GM06990 (cell line): ENCODE results near the gene PLCL1.

Experiments used
- DNase-seq: peaks from one replicate; pipeline ENCODE4 v3.0.0-alpha.2; 2011; ENCODE audit not compliant: insufficient read length; ENCODE audit errors: extremely low read depth
- H3K27me3 ChIP-seq: replicated peaks from 2 replicates; pipeline ENCODE4 v1.6.0; 2011; ENCODE audit warnings: low read length; ENCODE audit not compliant: control insufficient read depth, insufficient read depth
- H3K36me3 ChIP-seq: 2 replicates; pipeline ENCODE4 v1.5.1; 2011; ENCODE audit warnings: low read length; ENCODE audit not compliant: control insufficient read depth, insufficient read depth
- H3K4me3 ChIP-seq: replicated peaks from 2 replicates; pipeline ENCODE4 v1.5.1; 2011; ENCODE audit warnings: low read depth, mild to moderate bottlenecking, control low read depth, low read length
- TF ChIP-seq, protein P1 (sequence below): IDR thresholded peaks from 2 replicates; pipeline ENCODE4 v1.5.1; 2011; ENCODE audit warnings: low read length, control low read depth, mild to moderate bottlenecking, inconsistent platforms; ENCODE audit not compliant: insufficient read depth, poor library complexity, severe bottlenecking

The PLCL1 gene

DNA sequence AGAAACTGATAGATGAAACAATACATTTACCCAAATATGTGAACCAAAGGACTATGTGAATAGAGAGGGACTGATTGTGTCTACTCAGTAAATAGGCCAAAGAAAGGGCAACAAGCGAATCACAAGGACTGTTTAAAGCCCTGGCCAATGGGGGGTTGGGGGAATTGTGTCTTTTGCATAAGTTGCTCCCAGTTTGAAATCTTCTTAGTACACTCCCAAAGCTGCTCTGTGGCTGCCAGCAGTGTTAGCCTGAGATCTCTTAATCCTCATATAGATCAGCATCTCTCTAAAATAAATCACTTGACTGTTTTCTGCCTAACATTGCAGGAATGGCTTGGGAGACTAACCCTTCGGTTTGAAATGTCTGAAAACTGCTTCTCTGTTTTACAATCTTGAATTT is 236.4 kb downstream of the PLCL1 start:
- DNase-seq, result no peak
- no peaks in the 10 kb centered on the region for H3K27me3 ChIP-seq
- TF ChIP-seq, protein P1, sequence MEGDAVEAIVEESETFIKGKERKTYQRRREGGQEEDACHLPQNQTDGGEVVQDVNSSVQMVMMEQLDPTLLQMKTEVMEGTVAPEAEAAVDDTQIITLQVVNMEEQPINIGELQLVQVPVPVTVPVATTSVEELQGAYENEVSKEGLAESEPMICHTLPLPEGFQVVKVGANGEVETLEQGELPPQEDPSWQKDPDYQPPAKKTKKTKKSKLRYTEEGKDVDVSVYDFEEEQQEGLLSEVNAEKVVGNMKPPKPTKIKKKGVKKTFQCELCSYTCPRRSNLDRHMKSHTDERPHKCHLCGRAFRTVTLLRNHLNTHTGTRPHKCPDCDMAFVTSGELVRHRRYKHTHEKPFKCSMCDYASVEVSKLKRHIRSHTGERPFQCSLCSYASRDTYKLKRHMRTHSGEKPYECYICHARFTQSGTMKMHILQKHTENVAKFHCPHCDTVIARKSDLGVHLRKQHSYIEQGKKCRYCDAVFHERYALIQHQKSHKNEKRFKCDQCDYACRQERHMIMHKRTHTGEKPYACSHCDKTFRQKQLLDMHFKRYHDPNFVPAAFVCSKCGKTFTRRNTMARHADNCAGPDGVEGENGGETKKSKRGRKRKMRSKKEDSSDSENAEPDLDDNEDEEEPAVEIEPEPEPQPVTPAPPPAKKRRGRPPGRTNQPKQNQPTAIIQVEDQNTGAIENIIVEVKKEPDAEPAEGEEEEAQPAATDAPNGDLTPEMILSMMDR, result no peak
- H3K4me3 ChIP-seq, result no peak overlapping the region
- H3K36me3 ChIP-seq, result no peaks in the 10 kb centered on the region

DNA sequence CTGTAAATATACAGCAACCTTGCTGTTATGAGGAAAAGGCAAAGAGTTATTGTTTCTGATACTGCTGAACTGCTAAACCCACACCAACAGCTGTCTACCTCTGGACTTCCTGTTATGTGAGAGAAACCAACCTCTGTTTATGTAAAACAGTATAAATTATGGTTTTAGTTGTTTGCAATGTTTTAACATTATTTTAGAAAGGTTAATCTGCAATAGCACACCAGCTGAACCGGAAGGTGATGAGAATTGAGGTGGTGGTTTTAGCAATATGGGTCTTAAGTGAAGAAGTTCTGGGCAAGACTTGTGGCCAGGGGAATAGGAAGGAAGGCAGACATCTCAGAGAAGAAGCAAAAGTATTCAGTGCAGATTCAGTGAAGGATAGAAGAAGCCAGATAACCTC is 237.8 kb downstream of the PLCL1 start:
- no peaks in the 10 kb centered on the region for H3K27me3 ChIP-seq
- H3K36me3 ChIP-seq, result no peaks in the 10 kb centered on the region
- H3K4me3 ChIP-seq, result no peak overlapping the region
- TF ChIP-seq, protein P1, result no peak
- peak; percentile 25 for DNase-seq

DNA sequence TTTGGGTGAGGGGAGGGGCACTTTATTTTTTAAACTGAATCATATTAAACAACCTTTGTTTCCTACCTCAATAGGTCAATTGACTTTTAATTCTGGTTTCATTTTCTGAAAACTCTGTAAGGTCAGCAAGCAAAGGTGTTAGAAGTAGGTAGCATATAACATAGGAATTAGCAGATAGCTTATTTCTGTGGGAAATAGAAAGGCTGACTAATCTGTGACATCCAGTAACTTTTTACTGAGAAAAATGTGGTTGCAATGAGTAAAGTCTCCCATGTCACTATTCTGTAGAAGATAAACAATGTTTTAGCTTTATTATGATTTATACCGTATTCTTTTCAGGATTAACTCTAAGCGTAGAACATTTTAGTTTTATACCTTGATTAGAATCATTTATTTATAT is 240.4 kb downstream of the PLCL1 start:
- no peaks in the 10 kb centered on the region for H3K36me3 ChIP-seq
- H3K4me3 ChIP-seq, result no peak overlapping the region
- DNase-seq, result no peak
- no peaks in the 10 kb centered on the region for H3K27me3 ChIP-seq
- TF ChIP-seq, protein P1, result no peak

DNA sequence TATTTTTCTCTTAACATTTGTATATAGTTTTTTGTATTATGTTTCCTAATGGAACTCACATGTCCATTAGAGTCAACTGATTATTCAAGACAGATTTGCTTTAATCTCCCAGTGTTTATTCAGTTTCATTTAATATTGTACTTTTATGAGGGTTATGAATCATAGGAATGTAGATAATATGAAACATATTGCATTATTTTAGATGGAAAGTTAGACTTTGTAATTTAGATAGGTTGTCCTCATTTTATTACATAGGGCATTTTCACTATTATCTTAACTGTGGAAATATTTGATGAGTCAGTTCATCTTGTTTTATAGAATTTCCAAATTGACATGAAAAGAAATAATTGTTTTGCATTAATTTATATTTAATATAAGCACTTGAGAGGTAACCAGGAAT is 240.8 kb downstream of the PLCL1 start:
- Histone ChIP-seq H3K36me3 (no peaks in the 10 kb centered on the region), H3K27me3 (no peaks in the 10 kb centered on the region), H3K4me3 (no peak overlapping the region)
- DNase-seq, result no peak
- TF ChIP-seq, protein P1, result no peak

DNA sequence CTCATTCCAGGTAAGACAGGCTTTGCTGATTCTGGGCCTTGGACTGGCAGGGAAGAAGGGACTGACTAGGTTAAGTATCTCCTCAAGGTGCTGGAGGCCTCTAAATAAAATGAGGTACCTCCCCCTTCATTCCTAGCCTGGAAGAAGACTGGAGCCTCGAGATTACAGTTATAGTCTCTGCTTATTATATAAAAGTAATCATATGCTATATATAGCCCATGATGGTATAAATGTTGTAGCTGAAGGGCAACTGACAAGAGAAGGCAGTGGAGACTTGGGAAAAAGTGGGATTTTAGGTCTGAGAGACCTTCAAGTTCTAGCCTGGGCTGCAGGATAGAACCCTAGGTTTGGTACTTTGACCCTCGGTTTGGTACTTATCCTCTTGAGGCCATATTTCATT is 248.3 kb downstream of the PLCL1 start:
- no peaks in the 10 kb centered on the region for H3K27me3 ChIP-seq
- H3K4me3 ChIP-seq, result no peak overlapping the region
- TF ChIP-seq, protein P1, result no peak
- DNase-seq, result no peak
- H3K36me3 ChIP-seq, result no peaks in the 10 kb centered on the region

DNA sequence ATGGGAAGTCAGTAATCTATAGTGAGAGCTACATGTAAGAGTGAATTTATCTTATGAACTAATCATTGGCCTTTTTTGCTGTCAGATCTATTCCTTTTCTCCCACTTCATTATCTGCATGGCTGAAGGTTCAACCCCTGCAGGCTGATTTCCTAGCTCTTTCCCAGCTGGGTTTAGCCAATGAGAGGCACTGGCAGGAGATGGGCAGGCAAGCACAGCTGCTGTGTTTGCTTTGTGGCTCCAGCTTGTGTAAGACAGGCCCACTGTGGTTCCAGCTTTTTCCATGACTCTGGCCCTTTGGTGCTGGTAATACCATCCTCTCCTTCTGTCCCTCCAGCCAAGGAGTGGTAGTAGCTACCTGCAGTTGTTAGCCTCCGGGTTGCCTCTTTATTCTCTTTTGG is 248.8 kb downstream of the PLCL1 start:
- TF ChIP-seq, protein P1, result no peak
- Histone ChIP-seq H3K27me3 (no peaks in the 10 kb centered on the region), H3K4me3 (no peak overlapping the region), H3K36me3 (no peaks in the 10 kb centered on the region)
- DNase-seq, result no peak
